Raji (cell line): ENCODE measurements around the gene NEUROD4.

ENCODE experiments used
- POLR2A ChIP-seq: IDR thresholded peaks from 2 replicates; pipeline ENCODE4 v1.6.1; 2011; ENCODE audit warnings: low read depth, low read length, control low read depth; ENCODE audit not compliant: insufficient read depth

Gene NEUROD4

DNA sequence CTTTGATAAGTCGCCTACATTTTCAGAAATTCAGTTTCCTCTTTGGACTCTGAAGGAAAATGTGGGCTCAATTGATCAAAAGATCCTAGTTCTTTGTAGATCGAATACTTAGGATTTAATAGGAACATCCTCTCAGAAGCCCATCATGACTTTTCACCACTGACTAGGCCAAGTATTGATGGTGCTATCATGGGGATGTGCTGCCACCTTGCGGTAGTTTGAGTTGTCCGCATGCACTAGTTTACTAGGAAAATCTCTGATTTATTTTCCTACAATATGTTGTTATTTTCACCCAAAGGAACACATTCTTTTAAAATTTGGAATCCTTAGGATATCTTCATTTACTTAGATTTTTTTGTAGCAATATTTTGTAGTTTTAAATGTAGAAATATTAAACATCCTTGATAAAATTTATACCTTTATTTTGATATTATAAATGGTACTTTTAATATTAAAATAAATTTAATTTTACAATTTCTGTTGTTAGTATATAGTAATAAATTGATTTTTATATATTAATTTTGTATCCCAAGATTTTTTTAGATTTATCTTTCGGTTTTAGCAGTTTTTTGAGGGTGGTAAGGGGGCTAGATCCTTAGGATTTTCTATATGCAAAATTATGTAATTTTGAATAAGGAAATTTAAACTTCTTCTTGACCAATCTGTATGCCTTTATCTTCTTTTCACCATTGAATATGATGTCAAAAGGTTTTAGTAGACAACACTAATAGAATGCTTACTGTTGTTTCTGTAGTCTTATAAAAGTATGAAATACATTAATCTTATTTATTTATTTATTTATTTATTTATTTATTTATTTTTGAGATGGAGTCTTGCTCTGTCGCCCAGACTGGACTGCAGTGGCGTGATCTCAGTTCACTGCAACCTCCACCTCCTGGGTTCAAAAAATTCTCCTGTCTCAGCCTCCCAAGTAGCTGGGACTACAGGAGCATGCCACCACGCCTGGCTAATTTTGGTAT lies 53.6 kb downstream of the NEUROD4 start:
- no peak for TF ChIP-seq POLR2A

DNA sequence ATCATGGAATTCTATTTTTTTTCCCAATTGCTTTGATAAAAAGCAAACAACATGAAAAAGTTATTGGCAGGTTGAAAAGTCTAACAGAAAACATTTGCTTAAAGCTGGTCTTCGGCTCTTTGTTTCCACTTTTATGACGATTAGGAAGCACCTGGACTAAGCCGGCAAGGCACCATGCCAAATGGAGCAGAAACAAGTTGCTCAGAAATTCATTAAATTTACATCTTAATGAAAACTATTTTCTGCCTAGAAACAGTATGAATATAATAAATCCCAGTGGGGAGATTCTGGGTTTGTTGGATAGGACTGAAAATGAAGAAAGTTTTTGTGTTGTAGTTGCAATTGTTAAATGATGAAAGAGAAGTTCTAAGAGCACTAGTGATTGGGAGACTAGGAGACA lies 55.0 kb downstream of the NEUROD4 start:
- no peak for TF ChIP-seq POLR2A
